Stomach (tissue), 4 donors: ENCODE measurements around the gene BORCS6.

Source experiments
- CTCF ChIP-seq, 7 experiments: fragments of 450-650 bp in 4 of 7; fragments of 200-600 bp in 3 of 7; sonication (generic) in 3 of 7; IDR thresholded peaks; one replicate each; pipeline ENCODE4 v1.5.1; 2016 to 2019; ENCODE audit warnings: antibody characterized with exemption in 7 of 7, control low read depth in 2 of 7, mild to moderate bottlenecking in 1 of 7
- POLR2A ChIP-seq, 4 donors: fragments of 450-650 bp; IDR thresholded peaks; one replicate each; pipeline ENCODE4 v1.6.1; 2016; ENCODE audit warnings: antibody characterized with exemption in 4 of 4, control low read depth in 2 of 4, mild to moderate bottlenecking in 1 of 4, moderate library complexity in 1 of 4
- POLR2AphosphoS5 ChIP-seq, 3 donors: sonication (generic); formaldehyde crosslinking; IDR thresholded peaks; one replicate each; pipeline ENCODE4 v1.6.1; 2016; ENCODE audit warnings: antibody characterized with exemption in 3 of 3

DNA sequence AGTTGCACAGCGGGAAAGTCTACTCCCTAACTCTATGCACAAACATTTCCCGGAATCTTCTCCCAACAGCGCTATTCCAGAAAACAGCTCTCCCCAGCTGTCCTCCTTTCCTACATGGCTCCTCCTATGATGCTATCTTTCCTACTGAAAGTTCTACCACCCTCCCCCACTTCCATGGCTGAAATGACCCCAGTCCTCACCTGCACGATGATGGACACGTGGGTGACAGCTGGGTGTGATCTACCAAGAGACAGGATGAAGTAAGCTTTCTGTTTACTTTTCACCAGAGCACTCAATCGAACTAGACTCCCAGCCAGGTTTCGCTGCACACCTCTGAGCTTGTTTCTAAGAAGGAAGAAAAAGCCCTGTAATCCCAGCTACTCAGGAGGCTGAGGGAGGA lies 47.2 kb upstream of the BORCS6 start:
- TF ChIP-seq POLR2A (IDR thresholded peaks at IDR 0.05) (no peak), POLR2AphosphoS5 (IDR thresholded peaks at IDR 0.05) (no peak), CTCF (IDR thresholded peaks at IDR 0.05) (no peak)
